ENCODE data around the gene PLXND1. TPM values are rescaled to one million over a fixed set of nuclear protein-coding genes. Genes with fewer than 3 reads are reported as not detected.

Gene PLXND1
- total RNA-seq, 2 experiments from 2014 or later = 4.7 to 6.0 TPM

DNA sequence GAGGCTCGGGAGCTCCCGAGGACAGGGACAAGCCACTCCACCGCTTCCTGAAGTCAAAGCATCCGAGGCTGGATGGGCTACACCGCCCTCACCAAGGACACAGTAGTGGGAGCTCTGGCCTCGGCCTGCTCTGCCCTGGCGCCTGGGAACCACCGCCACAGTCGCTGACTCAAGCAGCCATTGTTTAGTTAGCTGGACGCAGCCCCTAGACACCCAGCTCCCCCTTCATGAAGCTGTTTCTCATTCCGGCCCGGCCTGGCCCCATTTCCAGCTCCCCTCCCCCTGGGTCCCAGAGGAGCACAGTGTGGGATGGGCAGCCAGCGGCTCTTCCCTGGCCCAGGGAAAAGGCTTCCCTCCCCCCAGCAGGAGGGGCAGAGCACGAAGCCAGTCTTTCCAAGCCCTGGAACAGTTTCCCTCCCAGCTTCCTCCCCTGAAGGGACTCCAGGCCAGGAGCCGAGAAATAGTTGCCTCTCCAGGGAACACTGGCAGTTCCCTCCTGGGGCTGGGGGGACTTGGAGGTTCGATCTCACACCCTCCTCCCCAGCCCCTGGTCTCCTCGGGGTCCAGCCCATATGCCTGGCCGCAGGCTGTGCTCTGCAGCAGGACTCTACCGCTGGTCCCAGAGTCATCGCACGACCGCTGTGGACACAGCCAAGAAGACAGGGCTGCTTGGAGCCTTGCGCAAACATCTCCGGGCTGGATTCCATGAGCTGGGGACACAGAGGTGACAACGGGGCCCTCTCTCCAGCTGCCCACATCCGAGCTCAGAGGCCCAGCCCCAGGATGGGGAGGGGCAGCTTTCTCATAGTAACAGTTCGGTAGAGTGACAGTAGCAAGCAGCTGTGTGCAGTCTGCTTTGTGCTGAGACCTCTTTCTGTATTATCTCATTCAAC, 10.0 kb downstream of the PLXND1 start:
- Histone ChIP-seq H3K9me3 (ENCODE audit: low read length) (no peaks in the 10 kb centered on the region), H3K9me2 (ENCODE audit: insufficient read depth, low read length) (no peaks in the 10 kb centered on the region), H4K20me1 (ENCODE audit: insufficient read depth, low read length) (no peaks in the 10 kb centered on the region), H3K4me2 (ENCODE audit: low read length) (no peak overlapping the region), H3K4me1 (ENCODE audit: insufficient read depth, low read length, poor library complexity, severe bottlenecking) (peaks cover 29% of the 10 kb centered on the region), H3K36me3 (ENCODE audit: insufficient read depth, low read length) (no peaks in the 10 kb centered on the region), H3K27ac (ENCODE audit: low read depth, low read length, poor library complexity, severe bottlenecking) (no peak overlapping the region), H3K79me2 (ENCODE audit: insufficient read depth, low read depth, low read length) (no peaks in the 10 kb centered on the region), H3K4me3 (ENCODE audit: low read depth, low read length, poor library complexity, severe bottlenecking) (no peak overlapping the region), H2AFZ (ENCODE audit: low read length) (no peak overlapping the region)
- BruUV-seq (replicated peaks) = no TSS peak
- no peak for TF ChIP-seq CTCF (conservative IDR thresholded peaks at IDR 0.05; ENCODE audit: low read length)
- TF ChIP-seq EZH2phosphoT487 (IDR thresholded peaks at IDR 0.05; ENCODE audit: borderline replicate concordance, low read depth, low read length) = no peak
- intact Hi-C loops (cut with micrococcal nuclease; ENCODE audit: unreplicated experiment) = no loop called here
- CTCF ChIA-PET (ENCODE audit: unreplicated experiment) = interaction anchor here (1.0 kb wide), 1 partner anchor 106 kb away, joined by 3 read pairs; no protein-coding TSS in a partner anchor
- DNase-seq (ENCODE audit: low spot score) = no peak
- POLR2A ChIA-PET = interaction anchor here (0.5 to 0.6 kb wide), 2 partner anchors 21 to 45 kb away, joined by 3 read pairs; no protein-coding TSS in a partner anchor

- CTCF ChIA-PET (ENCODE audit: unreplicated experiment) = interaction anchor here (1.0 kb wide), 1 partner anchor 106 kb away, joined by 3 read pairs; no protein-coding TSS in a partner anchor
- H3K79me2 ChIP-seq (ENCODE audit: insufficient read depth, low read depth, low read length) = no peaks in the 10 kb centered on the region
- peaks cover 29% of the 10 kb centered on the region for H3K4me1 ChIP-seq (ENCODE audit: insufficient read depth, low read length, poor library complexity, severe bottlenecking)
These were observed 10.8 kb downstream of the PLXND1 start for GRCh38 chr3:129595544-129596193.

More at GRCh38 chr3:129595544-129596193, 10.8 kb downstream of the PLXND1 start:
- no peak overlapping the region for H2AFZ ChIP-seq (ENCODE audit: low read length)
- no peaks in the 10 kb centered on the region for H3K9me2 ChIP-seq (ENCODE audit: insufficient read depth, low read length)
- POLR2A ChIA-PET = interaction anchor here (0.5 to 0.6 kb wide), 2 partner anchors 21 to 44 kb away, joined by 3 read pairs; no protein-coding TSS in a partner anchor
- no peaks in the 10 kb centered on the region for H3K36me3 ChIP-seq (ENCODE audit: insufficient read depth, low read length)
- H3K27ac ChIP-seq (ENCODE audit: low read depth, low read length, poor library complexity, severe bottlenecking) = no peak overlapping the region
- intact Hi-C loops (cut with micrococcal nuclease; ENCODE audit: unreplicated experiment) = no loop called here
- H3K4me3 ChIP-seq (ENCODE audit: low read depth, low read length, poor library complexity, severe bottlenecking) = no peak overlapping the region
- no peaks in the 10 kb centered on the region for H4K20me1 ChIP-seq (ENCODE audit: insufficient read depth, low read length)
- H3K9me3 ChIP-seq (ENCODE audit: low read length) = no peaks in the 10 kb centered on the region
- DNase-seq (ENCODE audit: low spot score) = no peak
- TF ChIP-seq CTCF (conservative IDR thresholded peaks at IDR 0.05; ENCODE audit: low read length) (no peak), EZH2phosphoT487 (IDR thresholded peaks at IDR 0.05; ENCODE audit: borderline replicate concordance, low read depth, low read length) (no peak)
- BruUV-seq (replicated peaks) = no TSS peak
- H3K4me2 ChIP-seq (ENCODE audit: low read length) = no peak overlapping the region
